Activated T-helper 2 cell treated with anti-CD3 and anti-CD28 coated beads, Interferon-gamma antibody, Interleukin-2, Interleukin-4, amounts not matched to agents 10 μg/mL and 5 μg/mL and 100 μg/mL, durations not matched to agents 14 hours and 24 hours and 36 hours (primary cell): ENCODE results near the gene MAN1A2. TPM values are rescaled to one million over a fixed set of nuclear protein-coding genes. Genes with fewer than 3 reads are reported as not detected.

ENCODE experiments used
- DNase-seq: peaks from one replicate; pipeline ENCODE4 v3.0.0; 2021; ENCODE audit warnings: low spot score
- H3K27ac Mint-ChIP-seq: one replicate; pipeline ENCODE4 v1.8.0; 2021; ENCODE audit warnings: mixed read lengths
- H3K27me3 Mint-ChIP-seq: one replicate; pipeline ENCODE4 v1.8.0; 2021; ENCODE audit warnings: low read depth, mixed read lengths
- H3K36me3 Mint-ChIP-seq: one replicate; pipeline ENCODE4 v1.8.0; 2021; ENCODE audit warnings: low read depth, mixed read lengths
- H3K4me1 Mint-ChIP-seq: one replicate; pipeline ENCODE4 v1.8.0; 2021; ENCODE audit warnings: low read depth, mixed read lengths
- H3K4me3 Mint-ChIP-seq: one replicate; pipeline ENCODE4 v1.8.0; 2021; ENCODE audit warnings: low read depth, mild to moderate bottlenecking, moderate library complexity, mixed read lengths
- H3K9me3 Mint-ChIP-seq: one replicate; pipeline ENCODE4 v1.8.0; 2021; ENCODE audit warnings: mixed read lengths
- intact Hi-C: fragments of 100-400 bp; cut with micrococcal nuclease; formaldehyde crosslinking; loops from one replicate; pipeline ENCODE4 v1.15.1; 2023
- total RNA-seq: library from RNA; stranded (reverse); gene quantifications from 2 replicates; pipeline ENCODE4 v1.2.3, GENCODE V29; 2022

The MAN1A2 gene
- total RNA-seq, 1 donor from 2014 or later, result 27.1 TPM

- H3K4me3 Mint-ChIP-seq, result no peak overlapping the region
- no peak for DNase-seq
- H3K27me3 Mint-ChIP-seq, result no peaks in the 10 kb centered on the region
- H3K36me3 Mint-ChIP-seq, result no peaks in the 10 kb centered on the region
- no peaks in the 10 kb centered on the region for H3K9me3 Mint-ChIP-seq
- H3K4me1 Mint-ChIP-seq, result peaks cover 23% of the 10 kb centered on the region
- intact Hi-C loops, result no loop called here
- H3K27ac Mint-ChIP-seq, result no peak overlapping the region
These were observed 25.5 kb downstream of the MAN1A2 start for GRCh38 chr1:117392771-117393170.

- H3K27ac Mint-ChIP-seq, result no peak overlapping the region
- H3K27me3 Mint-ChIP-seq, result no peaks in the 10 kb centered on the region
- intact Hi-C loops, result no loop called here
- H3K9me3 Mint-ChIP-seq, result peaks cover 4% of the 10 kb centered on the region
- H3K4me3 Mint-ChIP-seq, result no peak overlapping the region
- no peak for DNase-seq
- peaks cover 15% of the 10 kb centered on the region for H3K4me1 Mint-ChIP-seq
- peaks cover 3% of the 10 kb centered on the region for H3K36me3 Mint-ChIP-seq
These were observed 28.8 kb downstream of the MAN1A2 start for GRCh38 chr1:117396074-117396473.

GRCh38 chr1:117396636-117397035 lies 29.4 kb downstream of the MAN1A2 start:
- H3K4me1 Mint-ChIP-seq, result peaks cover 17% of the 10 kb centered on the region
- intact Hi-C loops, result no loop called here
- no peak overlapping the region for H3K27ac Mint-ChIP-seq
- no peak overlapping the region for H3K4me3 Mint-ChIP-seq
- no peak for DNase-seq
- H3K36me3 Mint-ChIP-seq, result peaks cover 7% of the 10 kb centered on the region
- H3K27me3 Mint-ChIP-seq, result no peaks in the 10 kb centered on the region
- H3K9me3 Mint-ChIP-seq, result peaks cover 8% of the 10 kb centered on the region

GRCh38 chr1:117398957-117399356 lies 31.7 kb downstream of the MAN1A2 start:
- DNase-seq, result no peak
- Mint-ChIP-seq H3K9me3 (peaks cover 24% of the 10 kb centered on the region), H3K27me3 (no peaks in the 10 kb centered on the region), H3K4me1 (peaks cover 10% of the 10 kb centered on the region), H3K27ac (no peak overlapping the region), H3K4me3 (no peak overlapping the region), H3K36me3 (peaks cover 23% of the 10 kb centered on the region)
- intact Hi-C loops, result no loop called here

GRCh38 chr1:117401761-117402160 lies 34.5 kb downstream of the MAN1A2 start:
- Mint-ChIP-seq H3K36me3 (peaks cover 43% of the 10 kb centered on the region), H3K4me1 (peaks cover 5% of the 10 kb centered on the region), H3K4me3 (no peak overlapping the region), H3K27ac (no peak overlapping the region), H3K27me3 (no peaks in the 10 kb centered on the region), H3K9me3 (peaks cover 28% of the 10 kb centered on the region)
- intact Hi-C loops, result no loop called here
- no peak for DNase-seq

GRCh38 chr1:117403597-117403996 lies 36.3 kb downstream of the MAN1A2 start:
- peaks cover 49% of the 10 kb centered on the region for H3K36me3 Mint-ChIP-seq
- no peaks in the 10 kb centered on the region for H3K27me3 Mint-ChIP-seq
- peaks cover 28% of the 10 kb centered on the region for H3K9me3 Mint-ChIP-seq
- DNase-seq, result no peak
- peaks cover 4% of the 10 kb centered on the region for H3K4me1 Mint-ChIP-seq
- H3K4me3 Mint-ChIP-seq, result no peak overlapping the region
- intact Hi-C loops, result no loop called here
- no peak overlapping the region for H3K27ac Mint-ChIP-seq

GRCh38 chr1:117405042-117405441 lies 37.8 kb downstream of the MAN1A2 start:
- no peak overlapping the region for H3K4me3 Mint-ChIP-seq
- intact Hi-C loops, result no loop called here
- H3K27ac Mint-ChIP-seq, result no peak overlapping the region
- no peak for DNase-seq
- H3K36me3 Mint-ChIP-seq, result peaks cover 54% of the 10 kb centered on the region
- H3K4me1 Mint-ChIP-seq, result peaks cover 4% of the 10 kb centered on the region
- H3K27me3 Mint-ChIP-seq, result no peaks in the 10 kb centered on the region
- peaks cover 28% of the 10 kb centered on the region for H3K9me3 Mint-ChIP-seq

GRCh38 chr1:117412472-117412871 lies 45.2 kb downstream of the MAN1A2 start:
- intact Hi-C loops, result no loop called here
- no peak overlapping the region for H3K27ac Mint-ChIP-seq
- H3K9me3 Mint-ChIP-seq, result no peaks in the 10 kb centered on the region
- no peaks in the 10 kb centered on the region for H3K27me3 Mint-ChIP-seq
- H3K4me1 Mint-ChIP-seq, result peaks cover 4% of the 10 kb centered on the region
- DNase-seq, result no peak
- peaks cover 58% of the 10 kb centered on the region for H3K36me3 Mint-ChIP-seq
- no peak overlapping the region for H3K4me3 Mint-ChIP-seq

GRCh38 chr1:117413412-117413811 lies 46.2 kb downstream of the MAN1A2 start:
- H3K36me3 Mint-ChIP-seq, result peaks cover 53% of the 10 kb centered on the region
- no peak overlapping the region for H3K27ac Mint-ChIP-seq
- H3K9me3 Mint-ChIP-seq, result no peaks in the 10 kb centered on the region
- intact Hi-C loops, result no loop called here
- no peaks in the 10 kb centered on the region for H3K27me3 Mint-ChIP-seq
- no peak for DNase-seq
- H3K4me3 Mint-ChIP-seq, result no peak overlapping the region
- H3K4me1 Mint-ChIP-seq, result peaks cover 4% of the 10 kb centered on the region

GRCh38 chr1:117414943-117415342 lies 47.7 kb downstream of the MAN1A2 start:
- DNase-seq, result no peak
- H3K27me3 Mint-ChIP-seq, result no peaks in the 10 kb centered on the region
- H3K27ac Mint-ChIP-seq, result no peak overlapping the region
- intact Hi-C loops, result no loop called here
- H3K4me3 Mint-ChIP-seq, result no peak overlapping the region
- peaks cover 47% of the 10 kb centered on the region for H3K36me3 Mint-ChIP-seq
- peaks cover 4% of the 10 kb centered on the region for H3K4me1 Mint-ChIP-seq
- H3K9me3 Mint-ChIP-seq, result no peaks in the 10 kb centered on the region

- DNase-seq, result no peak
- peaks cover 48% of the 10 kb centered on the region for H3K36me3 Mint-ChIP-seq
- H3K27ac Mint-ChIP-seq, result no peak overlapping the region
- peaks cover 7% of the 10 kb centered on the region for H3K4me1 Mint-ChIP-seq
- no peak overlapping the region for H3K4me3 Mint-ChIP-seq
- H3K27me3 Mint-ChIP-seq, result no peaks in the 10 kb centered on the region
- intact Hi-C loops, result no loop called here
- H3K9me3 Mint-ChIP-seq, result no peaks in the 10 kb centered on the region
These were observed 48.8 kb downstream of the MAN1A2 start for GRCh38 chr1:117416004-117416403.

GRCh38 chr1:117416546-117417125 lies 49.4 kb downstream of the MAN1A2 start:
- Mint-ChIP-seq H3K36me3 (peaks cover 43% of the 10 kb centered on the region), H3K4me1 (peaks cover 8% of the 10 kb centered on the region), H3K9me3 (no peaks in the 10 kb centered on the region), H3K4me3 (no peak overlapping the region), H3K27me3 (no peaks in the 10 kb centered on the region), H3K27ac (no peak overlapping the region)
- DNase-seq, result no peak
- intact Hi-C loops, result no loop called here

- H3K27me3 Mint-ChIP-seq, result no peaks in the 10 kb centered on the region
- H3K4me3 Mint-ChIP-seq, result no peak overlapping the region
- H3K9me3 Mint-ChIP-seq, result peaks cover 39% of the 10 kb centered on the region
- no peak for DNase-seq
- no peak overlapping the region for H3K27ac Mint-ChIP-seq
- peaks cover 45% of the 10 kb centered on the region for H3K36me3 Mint-ChIP-seq
- intact Hi-C loops, result no loop called here
- peaks cover 3% of the 10 kb centered on the region for H3K4me1 Mint-ChIP-seq
These were observed 57.9 kb downstream of the MAN1A2 start for GRCh38 chr1:117425050-117425734.
